ENCODE measurements around the gene ATP9B. TPM values are rescaled to one million over a fixed set of nuclear protein-coding genes. Genes with fewer than 3 reads are reported as not detected.
A peak's percentile ranks its signal among the peaks of the same experiment; 100 is the strongest.

ATP9B gene
- total RNA-seq, 1 experiment from 2014 or later, result 17.8 TPM

GRCh38 chr18:79401494-79402208 is 332.5 kb downstream of the ATP9B start:
- no peaks in the 10 kb centered on the region for H3K27me3 ChIP-seq (ENCODE audit: insufficient read depth, low read length)
- no peak overlapping the region for H3K4me3 ChIP-seq (replicated peaks in 1 of 2; ENCODE audit: low read depth in 1 of 2, low read length in 2 of 2)
- TF ChIP-seq JUND (IDR thresholded peaks at IDR 0.05) (no peak), ZBTB33 (IDR thresholded peaks at IDR 0.05; ENCODE audit: extremely low read depth, insufficient replicate concordance, low read length) (no peak), ELF1 (IDR thresholded peaks at IDR 0.05; ENCODE audit: borderline replicate concordance, low read depth) (no peak), EZH2phosphoT487 (IDR thresholded peaks at IDR 0.05; ENCODE audit: borderline replicate concordance) (no peak), SRF (IDR thresholded peaks at IDR 0.05; ENCODE audit: low read depth) (no peak), EGR1 (IDR thresholded peaks at IDR 0.05; ENCODE audit: low read depth) (no peak), ZFX (IDR thresholded peaks at IDR 0.05) (no peak), TCF7L2 (IDR thresholded peaks at IDR 0.05; ENCODE audit: borderline replicate concordance, extremely low read depth, insufficient read depth, insufficient read length) (no peak), CTCF (IDR thresholded peaks at IDR 0.05 in 2 of 3, conservative IDR thresholded peaks at IDR 0.05 in 1 of 3; ENCODE audit: borderline replicate concordance in 1 of 3, insufficient read depth in 1 of 3, low read depth in 2 of 3, low read length in 2 of 3) (no peak), CEBPB (IDR thresholded peaks at IDR 0.05; ENCODE audit: low read depth) (no peak), ATF3 (IDR thresholded peaks at IDR 0.05) (no peak)
- H3K9me2 ChIP-seq (ENCODE audit: insufficient read depth), result no peaks in the 10 kb centered on the region
- H3K27ac ChIP-seq (ENCODE audit: low read depth, low read length), result no peak overlapping the region; the same call in 1 of the 2 replicates
- DNase-seq (ENCODE audit: low read depth, low spot score) (no peak), ATAC-seq (no peak)
- H3K4me1 ChIP-seq (ENCODE audit: control insufficient read depth in 1 of 2, insufficient read depth in 2 of 2, low read length in 2 of 2), result peaks cover 9 to 18% of the 10 kb centered on the region in 2 experiments; a peak in 3 of 4 replicates
- peaks cover 43% of the 10 kb centered on the region for H3K79me2 ChIP-seq (ENCODE audit: insufficient read depth, low read length)
- H3K4me2 ChIP-seq (ENCODE audit: low read length), result 0 out of 2 replicates have a peak overlapping the region, but pooled peaks have one; percentile 25
- POLR2A ChIA-PET, result no interaction called here
- H3K36me3 ChIP-seq (ENCODE audit: control insufficient read depth in 1 of 2, insufficient read depth in 2 of 2, low read length in 2 of 2), result no peaks in the 10 kb centered on the region
- BruUV-seq (replicated peaks), result no TSS peak
- CTCF ChIA-PET, result no interaction called here
- RAD21 ChIA-PET (ENCODE audit: low non-redundant PET in 1 of 2, low total read pairs in 2 of 2, uncharacterized antibody in 2 of 2, unreplicated experiment in 2 of 2), result no interaction called here
- H3K9ac ChIP-seq (ENCODE audit: low read length), result no peak overlapping the region
- H2AFZ ChIP-seq (ENCODE audit: low read depth, low read length, poor library complexity, severe bottlenecking), result no peak overlapping the region
- no peaks in the 10 kb centered on the region for H4K20me1 ChIP-seq (ENCODE audit: insufficient read depth)
- no peaks in the 10 kb centered on the region for H3K9me3 ChIP-seq (ENCODE audit: control insufficient read depth in 1 of 2, insufficient read depth in 1 of 2, low read depth in 1 of 2, low read length in 2 of 2)
- intact Hi-C loops (cut with micrococcal nuclease), result no loop called here

All from HCT116 (cell line).